ENCODE measurements around the gene EFCAB6. TPM values are rescaled to one million over a fixed set of nuclear protein-coding genes. Genes with fewer than 3 reads are reported as not detected.

Gene EFCAB6
- polyA plus RNA-seq, 3 donors, result not detected

GRCh38 chr22:43493297-43493696 is 318.8 kb downstream of the EFCAB6 start:
- no peaks in the 10 kb centered on the region for H3K4me1 Mint-ChIP-seq
- intact Hi-C loops (cut with micrococcal nuclease), result no loop called here
- Histone ChIP-seq H3K9me3 (replicated peaks in 1 of 2; ENCODE audit: control insufficient read depth in 1 of 2, insufficient read depth in 1 of 2, low read length in 2 of 2) (peaks cover 0 to 4% of the 10 kb centered on the region in 2 donors), H3K27ac (ENCODE audit: low read depth in 1 of 2, low read length in 2 of 2) (no peak overlapping the region), H3K27me3 (ENCODE audit: control insufficient read depth in 2 of 2, insufficient read depth in 2 of 2, low read length in 2 of 2) (no peaks in the 10 kb centered on the region), H2AFZ (ENCODE audit: insufficient read depth, low read depth, low read length, poor library complexity, severe bottlenecking) (no peak overlapping the region), H3K9ac (ENCODE audit: insufficient read depth, low read length, poor library complexity, severe bottlenecking) (no peak overlapping the region), H3K4me1 (ENCODE audit: control insufficient read depth in 1 of 2, insufficient read depth in 2 of 2, low read length in 2 of 2) (no peaks in the 10 kb centered on the region), H3K4me3 (replicated peaks in 1 of 3; ENCODE audit: low read depth in 2 of 3, low read length in 3 of 3) (no peak overlapping the region), H4K20me1 (ENCODE audit: insufficient read depth, low read length) (no peaks in the 10 kb centered on the region), H3K4me2 (replicated peaks; ENCODE audit: extremely low read depth, low read length, poor library complexity, severe bottlenecking) (no peak overlapping the region), H3K79me2 (ENCODE audit: insufficient read depth, low read length) (no peaks in the 10 kb centered on the region), H3K36me3 (replicated peaks in 1 of 2; ENCODE audit: control insufficient read depth in 1 of 2, insufficient read depth in 2 of 2, low read length in 2 of 2) (no peaks in the 10 kb centered on the region)
- no peak overlapping the region for H3K4me3 Mint-ChIP-seq
- DNase-seq, result no peak
- no peak for TF ChIP-seq CTCF (IDR thresholded peaks at IDR 0.05)
- no peaks in the 10 kb centered on the region for H3K36me3 Mint-ChIP-seq
- H3K27me3 Mint-ChIP-seq (ENCODE audit: low read depth in 3 of 3), result peaks cover 0 to 7% (median 1%) of the 10 kb centered on the region in 3 donors
- H3K27ac Mint-ChIP-seq, result no peak overlapping the region
- WGBS (ENCODE audit: insufficient coverage), result 100% methylated on average over 2 of the region's 5 CpGs
- H3K9me3 Mint-ChIP-seq, result peaks cover 0 to 15% (median 4%) of the 10 kb centered on the region in 7 donors

GRCh38 chr22:43491737-43492136 is 320.4 kb downstream of the EFCAB6 start:
- Histone ChIP-seq H3K27ac (ENCODE audit: low read depth in 1 of 2, low read length in 2 of 2) (no peak overlapping the region), H3K36me3 (replicated peaks in 1 of 2; ENCODE audit: control insufficient read depth in 1 of 2, insufficient read depth in 2 of 2, low read length in 2 of 2) (no peaks in the 10 kb centered on the region), H3K79me2 (ENCODE audit: insufficient read depth, low read length) (no peaks in the 10 kb centered on the region), H2AFZ (ENCODE audit: insufficient read depth, low read depth, low read length, poor library complexity, severe bottlenecking) (no peak overlapping the region), H3K9me3 (replicated peaks in 1 of 2; ENCODE audit: control insufficient read depth in 1 of 2, insufficient read depth in 1 of 2, low read length in 2 of 2) (no peaks in the 10 kb centered on the region), H3K4me1 (ENCODE audit: control insufficient read depth in 1 of 2, insufficient read depth in 2 of 2, low read length in 2 of 2) (no peaks in the 10 kb centered on the region), H3K4me3 (replicated peaks in 1 of 3; ENCODE audit: low read depth in 2 of 3, low read length in 3 of 3) (no peak overlapping the region), H3K4me2 (replicated peaks; ENCODE audit: extremely low read depth, low read length, poor library complexity, severe bottlenecking) (no peak overlapping the region), H3K9ac (ENCODE audit: insufficient read depth, low read length, poor library complexity, severe bottlenecking) (no peak overlapping the region), H4K20me1 (ENCODE audit: insufficient read depth, low read length) (no peaks in the 10 kb centered on the region), H3K27me3 (ENCODE audit: control insufficient read depth in 2 of 2, insufficient read depth in 2 of 2, low read length in 2 of 2) (no peaks in the 10 kb centered on the region)
- no peak for DNase-seq
- Mint-ChIP-seq H3K4me1 (no peaks in the 10 kb centered on the region), H3K27me3 (ENCODE audit: low read depth in 3 of 3) (peaks cover 0 to 7% (median 1%) of the 10 kb centered on the region in 3 donors), H3K9me3 (peaks cover 0 to 7% (median 2%) of the 10 kb centered on the region in 7 donors), H3K27ac (no peak overlapping the region), H3K36me3 (no peaks in the 10 kb centered on the region), H3K4me3 (no peak overlapping the region)
- WGBS (ENCODE audit: insufficient coverage), result 100% methylated on average over 1 of the region's 1 CpG
- no peak for TF ChIP-seq CTCF (IDR thresholded peaks at IDR 0.05)
- intact Hi-C loops (cut with micrococcal nuclease), result no loop called here

Data from CD14-positive monocyte (primary cell).